Stimulated activated CD8-positive, alpha-beta memory T cell treated with anti-CD3 and anti-CD28 coated beads, Interleukin-7, amount 100 ng/mL, for 1 hour (primary cell): ENCODE measurements around the gene SYNM.

ENCODE experiments used
- DNase-seq, 2 donors: peaks; one replicate each; pipeline ENCODE4 v3.0.0-alpha.2; 2020; ENCODE audit warnings: low read depth in 2 of 2

Gene SYNM

GRCh38 chr15:99167201-99167600 is 62.3 kb downstream of the SYNM start:
- DNase-seq, result no peak

DNA sequence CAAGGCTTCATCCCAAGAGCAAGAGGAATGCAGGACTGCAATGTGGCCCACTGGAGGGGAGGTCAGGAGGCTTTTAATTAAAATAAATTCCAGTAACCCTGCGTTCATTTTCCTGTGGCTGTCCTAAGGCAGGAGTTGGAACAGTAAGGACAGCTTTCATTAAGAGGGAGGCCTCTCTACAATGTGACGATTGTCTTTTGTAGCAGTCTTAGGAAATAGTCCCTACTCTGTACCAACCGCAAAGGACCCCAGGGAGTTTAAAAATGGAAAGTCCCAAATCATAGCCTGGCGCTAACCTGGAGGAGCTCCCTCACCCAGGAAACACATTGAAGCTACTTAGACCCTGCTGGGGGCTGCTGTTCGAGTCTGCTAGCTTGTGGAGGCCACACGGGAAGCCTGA is 62.8 kb downstream of the SYNM start:
- DNase-seq, result no peak

DNA sequence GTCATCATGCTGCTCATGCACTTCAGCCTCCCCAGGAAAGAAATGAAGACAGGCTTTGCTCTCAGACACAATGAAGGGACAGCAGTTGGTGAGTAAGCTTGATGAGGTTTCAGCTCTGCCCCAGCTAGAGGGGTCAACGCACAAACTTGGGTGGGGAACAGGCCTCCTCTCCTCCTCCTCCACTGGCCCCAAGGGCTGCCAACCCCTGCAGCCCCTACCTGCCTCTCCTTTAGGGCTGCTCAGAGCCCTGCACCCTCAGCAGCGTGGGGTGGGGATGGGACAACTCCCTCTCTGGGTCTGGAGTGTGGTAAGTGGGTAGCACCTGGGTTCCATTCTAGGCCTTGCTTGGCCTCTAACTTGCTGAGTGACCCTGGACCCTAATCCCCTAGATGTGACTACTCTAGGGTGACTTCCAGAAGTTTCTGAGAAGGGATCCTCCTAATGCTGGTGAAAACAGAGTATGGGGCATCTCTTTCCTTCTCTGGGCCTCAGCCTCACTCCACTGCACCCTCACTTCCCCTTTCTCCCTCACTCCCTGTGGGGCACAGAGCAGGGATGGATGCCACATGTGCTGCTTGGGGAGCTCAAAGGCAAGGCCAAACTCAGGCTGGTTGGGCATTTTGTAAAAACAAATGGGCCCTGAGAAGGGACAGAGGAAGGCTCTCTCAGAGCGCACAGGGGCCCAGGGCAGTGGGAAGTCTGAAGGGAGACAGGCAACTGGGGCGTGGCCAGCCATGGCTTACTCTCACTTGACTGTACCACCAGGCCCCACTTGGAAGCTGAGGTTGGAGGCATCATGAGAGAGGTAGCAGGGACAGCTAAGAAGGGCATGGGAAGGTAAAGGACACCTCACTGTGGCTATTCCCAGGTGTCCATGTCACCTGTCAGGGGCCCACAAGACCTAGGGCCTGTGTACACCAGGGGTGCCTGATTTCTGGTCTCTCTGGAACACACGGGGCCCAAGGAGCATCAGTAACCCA is 64.0 kb downstream of the SYNM start:
- DNase-seq, result no peak

DNA sequence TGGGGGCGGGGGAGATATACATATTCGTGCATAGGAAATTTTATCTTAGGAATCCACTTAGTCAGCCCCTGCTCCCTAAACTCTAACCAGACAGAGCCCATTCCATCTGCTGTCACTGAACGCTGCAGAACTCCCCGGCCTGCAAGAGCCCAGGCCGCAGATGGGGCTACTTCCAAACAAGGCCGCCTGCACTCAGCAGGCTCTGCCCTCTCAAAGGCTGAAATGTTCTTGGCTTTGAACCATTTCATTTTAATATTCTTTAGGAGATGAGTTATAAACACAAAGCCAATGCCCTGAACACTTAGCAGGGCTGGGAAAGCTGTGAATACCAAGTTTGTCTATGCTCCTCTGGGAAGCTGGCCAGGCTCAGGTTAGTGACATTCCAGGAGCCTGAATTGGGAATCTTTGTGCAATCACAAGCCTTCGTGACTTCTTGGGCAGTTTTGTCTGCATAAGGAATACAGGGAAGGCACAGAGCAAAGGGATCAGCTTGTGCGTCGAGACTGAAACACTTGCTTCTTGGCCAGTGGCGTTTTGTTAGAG is 65.0 kb downstream of the SYNM start:
- no peak for DNase-seq

DNA sequence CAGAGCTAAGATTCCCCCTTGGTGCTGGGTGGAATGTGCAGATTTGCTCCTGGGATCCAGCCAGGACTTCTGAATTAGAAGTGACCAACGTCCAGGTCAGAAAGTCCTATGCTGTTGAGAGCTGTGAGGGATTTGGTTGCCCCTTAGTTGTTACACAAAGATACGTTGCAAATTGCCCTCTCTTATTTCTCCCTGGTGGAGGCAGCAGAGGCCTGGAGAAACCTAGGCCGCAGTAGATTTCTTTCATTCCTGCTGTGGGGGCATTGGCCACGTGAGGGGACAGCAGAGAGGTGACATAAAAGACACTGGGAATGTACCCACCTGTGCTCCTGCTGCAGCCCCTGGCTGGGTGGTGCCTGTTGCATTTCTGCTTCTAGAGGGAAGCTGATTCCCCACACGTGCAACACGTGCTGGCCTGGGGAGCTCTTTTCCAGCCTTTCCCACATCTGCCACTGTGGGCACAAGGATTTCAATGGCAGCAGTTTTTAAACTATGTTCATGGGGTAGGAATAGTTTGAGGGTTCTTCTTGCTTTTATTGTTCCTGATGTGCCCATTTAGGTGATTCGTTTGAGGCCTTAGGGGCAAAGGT is 65.7 kb downstream of the SYNM start:
- no peak for DNase-seq

- DNase-seq, result no peak
Observed at GRCh38 chr15:99172171-99172570, 67.3 kb downstream of the SYNM start.

GRCh38 chr15:99172989-99173388 is 68.1 kb downstream of the SYNM start:
- DNase-seq, result no peak

- DNase-seq, result no peak
Observed at GRCh38 chr15:99174567-99175395, 69.9 kb downstream of the SYNM start.

DNA sequence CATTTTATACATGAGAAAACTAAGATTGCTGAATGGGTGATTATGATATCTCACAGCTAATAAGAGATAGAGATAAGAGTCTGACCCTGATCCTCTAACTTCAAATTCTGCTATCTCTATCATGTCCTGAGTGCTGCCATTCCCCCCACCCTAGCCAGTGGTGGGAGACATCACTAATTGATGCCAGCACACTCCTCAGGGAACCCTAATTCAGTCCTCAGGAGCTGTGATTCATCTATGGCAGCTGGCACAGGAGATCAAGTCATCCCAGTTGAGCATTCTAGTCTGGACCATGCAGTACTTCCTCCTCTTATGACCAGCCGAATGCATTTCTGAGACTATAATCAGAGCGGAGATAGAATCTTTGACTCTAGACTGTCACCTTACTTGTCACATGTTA is 71.9 kb downstream of the SYNM start:
- no peak for DNase-seq

GRCh38 chr15:99177679-99178078 is 72.8 kb downstream of the SYNM start:
- DNase-seq, result no peak

DNA sequence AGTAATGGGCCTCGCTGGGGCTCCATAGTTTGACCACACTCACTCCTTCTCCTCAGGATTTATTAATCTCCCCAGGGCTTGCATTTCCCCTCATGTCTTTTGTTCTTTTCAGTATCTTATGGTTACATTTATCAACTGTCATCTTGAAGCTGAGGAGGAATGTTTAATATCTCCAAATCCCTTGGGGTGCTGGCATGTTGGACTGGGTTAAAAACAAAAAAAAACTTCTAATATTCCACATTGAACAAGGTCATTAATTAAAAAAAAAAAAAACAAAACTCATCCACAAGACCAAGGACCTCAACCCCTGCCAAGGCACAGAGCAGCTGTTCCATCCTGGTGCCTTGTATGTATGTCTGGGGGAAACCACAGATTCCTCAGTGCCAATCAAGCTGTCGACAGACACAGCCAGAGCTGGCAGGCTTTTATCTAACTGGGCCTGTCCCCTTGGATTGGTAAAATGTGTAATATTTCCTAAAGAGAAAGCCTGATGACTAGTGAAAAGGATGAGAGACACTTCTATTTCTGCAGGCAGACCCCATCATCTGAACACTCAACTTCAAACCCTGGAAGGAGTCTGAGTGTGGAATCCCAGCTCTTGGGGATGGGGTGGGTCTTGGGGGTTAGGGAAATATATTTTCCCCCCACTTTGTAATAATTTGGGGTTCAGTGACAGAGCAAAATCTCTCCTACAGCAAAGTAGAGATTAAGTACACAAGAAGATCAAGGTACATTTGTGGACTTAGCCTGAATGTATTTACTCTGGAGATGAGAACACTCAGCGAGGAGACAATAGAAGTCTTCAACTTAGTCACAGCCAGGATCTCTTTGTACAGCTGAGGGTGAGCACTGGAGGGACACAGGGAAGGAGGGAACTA is 75.4 kb downstream of the SYNM start:
- no peak for DNase-seq

GRCh38 chr15:99180964-99181306 is 76.1 kb downstream of the SYNM start:
- no peak for DNase-seq

GRCh38 chr15:99181545-99181971 is 76.7 kb downstream of the SYNM start:
- no peak for DNase-seq

DNA sequence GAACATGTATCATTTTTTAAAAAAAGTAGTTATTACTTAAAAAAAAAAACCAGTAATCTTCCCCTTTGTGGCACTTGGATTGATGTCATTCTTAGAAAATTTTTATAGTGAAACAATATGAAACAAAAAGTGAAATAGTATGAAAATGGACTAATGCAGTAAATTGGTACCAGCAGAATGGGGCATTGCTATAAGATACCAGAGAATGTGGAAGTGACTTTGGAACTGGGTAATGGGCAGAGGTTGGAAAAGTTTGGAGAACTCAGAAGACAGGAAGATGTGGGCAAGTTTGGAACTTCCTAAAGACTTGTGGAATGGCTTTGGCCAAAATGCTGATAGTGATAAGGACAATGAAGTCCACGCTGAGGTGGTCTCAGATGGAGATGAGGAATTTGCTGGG is 77.9 kb downstream of the SYNM start:
- DNase-seq, result no peak
